HCT116 (cell line): ENCODE data around the gene ENPP3.

Source experiments
- CEBPB ChIP-seq: IDR thresholded peaks from 2 replicates; pipeline ENCODE4 v1.6.1; 2012; ENCODE audit warnings: low read depth
- EZH2 ChIP-seq: fragments of 200-600 bp; sonication (generic); IDR thresholded peaks from 2 replicates; pipeline ENCODE4 v1.6.1; 2017; ENCODE audit warnings: antibody characterized with exemption, mixed run types
- TCF7L2 ChIP-seq: IDR thresholded peaks from 2 replicates; pipeline ENCODE4 v1.7.0; 2011; ENCODE audit warnings: borderline replicate concordance, inconsistent platforms; ENCODE audit not compliant: insufficient read depth, insufficient read length; ENCODE audit errors: extremely low read depth
- TF ChIP-seq, protein P1 (sequence below), 3 experiments: fragments of 200-600 bp in 1 of 3; sonication (generic) in 1 of 3; IDR thresholded peaks in 2 of 3; conservative IDR thresholded peaks in 1 of 3; 2 replicates each; pipeline ENCODE4 v1.5.1; 2012 to 2017; ENCODE audit warnings: low read depth in 2 of 3, low read length in 2 of 3, antibody characterized with exemption in 1 of 3, borderline replicate concordance in 1 of 3, control low read depth in 1 of 3, mild to moderate bottlenecking in 1 of 3, mixed read lengths in 1 of 3, mixed run types in 1 of 3, moderate library complexity in 1 of 3; ENCODE audit not compliant: insufficient read depth in 1 of 3

DNA sequence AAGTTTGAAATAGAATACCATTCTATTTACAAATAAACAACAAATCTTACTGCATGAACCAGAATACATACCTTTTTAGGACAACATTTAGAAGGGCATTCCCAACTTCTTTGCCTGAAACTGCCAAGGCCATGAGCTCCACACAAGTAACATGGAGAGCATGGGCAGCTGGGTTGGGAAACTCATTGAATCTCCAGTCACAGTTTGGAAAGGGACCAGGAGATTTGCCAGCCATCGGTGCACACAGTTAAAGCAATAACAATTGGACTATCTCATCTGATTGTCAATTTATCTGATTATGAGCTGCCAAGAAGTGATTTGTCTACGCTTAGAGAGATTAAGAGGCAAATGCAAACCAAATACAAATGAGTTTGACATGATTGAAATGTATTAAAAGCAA is 44.2 kb upstream of the ENPP3 start:
- TF ChIP-seq, protein P1, sequence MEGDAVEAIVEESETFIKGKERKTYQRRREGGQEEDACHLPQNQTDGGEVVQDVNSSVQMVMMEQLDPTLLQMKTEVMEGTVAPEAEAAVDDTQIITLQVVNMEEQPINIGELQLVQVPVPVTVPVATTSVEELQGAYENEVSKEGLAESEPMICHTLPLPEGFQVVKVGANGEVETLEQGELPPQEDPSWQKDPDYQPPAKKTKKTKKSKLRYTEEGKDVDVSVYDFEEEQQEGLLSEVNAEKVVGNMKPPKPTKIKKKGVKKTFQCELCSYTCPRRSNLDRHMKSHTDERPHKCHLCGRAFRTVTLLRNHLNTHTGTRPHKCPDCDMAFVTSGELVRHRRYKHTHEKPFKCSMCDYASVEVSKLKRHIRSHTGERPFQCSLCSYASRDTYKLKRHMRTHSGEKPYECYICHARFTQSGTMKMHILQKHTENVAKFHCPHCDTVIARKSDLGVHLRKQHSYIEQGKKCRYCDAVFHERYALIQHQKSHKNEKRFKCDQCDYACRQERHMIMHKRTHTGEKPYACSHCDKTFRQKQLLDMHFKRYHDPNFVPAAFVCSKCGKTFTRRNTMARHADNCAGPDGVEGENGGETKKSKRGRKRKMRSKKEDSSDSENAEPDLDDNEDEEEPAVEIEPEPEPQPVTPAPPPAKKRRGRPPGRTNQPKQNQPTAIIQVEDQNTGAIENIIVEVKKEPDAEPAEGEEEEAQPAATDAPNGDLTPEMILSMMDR (IDR thresholded peaks at IDR 0.05 in 2 of 3, conservative IDR thresholded peaks at IDR 0.05 in 1 of 3; ENCODE audit: borderline replicate concordance in 1 of 3, insufficient read depth in 1 of 3, low read depth in 2 of 3, low read length in 2 of 3): no peak
- no peak for TF ChIP-seq CEBPB
- TF ChIP-seq EZH2: no peak
- no peak for TF ChIP-seq TCF7L2
